Lung (tissue), 12 donors: ENCODE measurements around the gene THRB. TPM values are rescaled to one million over a fixed set of nuclear protein-coding genes. Genes with fewer than 3 reads are reported as not detected.

Source experiments
- ATAC-seq: fragments of 200-7000 bp; cut with Tn5 transposase; one replicate; pipeline ENCODE4 v1.9.1; 2020; ENCODE audit warnings: moderate number of reproducible peaks; ENCODE audit not compliant: insufficient read depth, low FRiP score
- DNase-seq, 3 donors: peaks; one replicate each; pipeline ENCODE4 v3.0.0-alpha.2; 2013 to 2017
- H3K27ac ChIP-seq, 2 donors: one replicate each; pipeline ENCODE4 v1.5.1; 2013; ENCODE audit warnings: mild to moderate bottlenecking in 2 of 2, moderate library complexity in 2 of 2, control low read depth in 1 of 2, inconsistent platforms in 1 of 2, low read depth in 1 of 2, low read length in 1 of 2
- H3K27me3 ChIP-seq, 3 donors: one replicate each; pipeline ENCODE4 v1.5.1; 2013; ENCODE audit warnings: low read length in 2 of 3; ENCODE audit not compliant: control insufficient read depth in 3 of 3, insufficient read depth in 3 of 3
- H3K36me3 ChIP-seq, 4 donors: one replicate each; pipeline ENCODE4 v1.5.1; 2013; ENCODE audit warnings: low read length in 4 of 4, mild to moderate bottlenecking in 1 of 4, moderate library complexity in 1 of 4; ENCODE audit not compliant: control insufficient read depth in 4 of 4, insufficient read depth in 4 of 4
- H3K4me1 ChIP-seq, 5 donors: one replicate each; pipeline ENCODE4 v1.5.1; 2013; ENCODE audit warnings: low read length in 5 of 5, mild to moderate bottlenecking in 2 of 5, moderate library complexity in 1 of 5; ENCODE audit not compliant: control insufficient read depth in 5 of 5, insufficient read depth in 5 of 5
- H3K4me3 ChIP-seq: one replicate; pipeline ENCODE4 v1.5.1; 2013; ENCODE audit warnings: mild to moderate bottlenecking, control low read depth, moderate library complexity
- H3K9ac ChIP-seq, 2 donors: one replicate each; pipeline ENCODE4 v1.5.1; 2013; ENCODE audit warnings: low read length in 2 of 2, control low read depth in 1 of 2; ENCODE audit not compliant: insufficient read depth in 1 of 2
- H3K9me3 ChIP-seq, 4 donors: one replicate each; pipeline ENCODE4 v1.5.1; 2013; ENCODE audit warnings: low read length in 3 of 4, mild to moderate bottlenecking in 1 of 4, moderate library complexity in 1 of 4; ENCODE audit not compliant: control insufficient read depth in 4 of 4, insufficient read depth in 3 of 4
- WGBS, 2 donors: extraction: QIAGEN DNeasy Blood & Tissue Kit; methylation state at CpG; one replicate each; pipeline ENCODE4 v1.1.7; 2013; 5-methylcytosine and 5-hydroxymethylcytosine counted together
- polyA plus RNA-seq, 2 donors: library from polyadenylated mRNA; stranded (reverse); fragments of 200-250 nt; gene quantifications; one replicate each; pipeline ENCODE4 v1.2.1, GENCODE V29; 2013
- total RNA-seq, 2 donors: library from RNA; depleted of rRNA in 1 of 2; stranded (reverse); fragments of >200 nt in 1 of 2; gene quantifications; one replicate each; pipeline ENCODE4 v1.2.1, GENCODE V29; 2014 to 2021
- TF ChIP-seq, protein P1 (sequence below): IDR thresholded peaks from 2 replicates; pipeline ENCODE4 v1.5.1; 2012; ENCODE audit warnings: mild to moderate bottlenecking; ENCODE audit errors: control extremely low read depth, extremely low read depth
- donor health status: control.
- donor health status: control.
- donor health status: Bipolar disorder and iron deficiency.
- donor health status: healthy.
- donor health status: DM: yes; HTN: yes; CAD: no.

The THRB gene
- total and polyA plus RNA-seq, 4 donors = 2.1 to 23.5 (median 6.1) TPM

DNA sequence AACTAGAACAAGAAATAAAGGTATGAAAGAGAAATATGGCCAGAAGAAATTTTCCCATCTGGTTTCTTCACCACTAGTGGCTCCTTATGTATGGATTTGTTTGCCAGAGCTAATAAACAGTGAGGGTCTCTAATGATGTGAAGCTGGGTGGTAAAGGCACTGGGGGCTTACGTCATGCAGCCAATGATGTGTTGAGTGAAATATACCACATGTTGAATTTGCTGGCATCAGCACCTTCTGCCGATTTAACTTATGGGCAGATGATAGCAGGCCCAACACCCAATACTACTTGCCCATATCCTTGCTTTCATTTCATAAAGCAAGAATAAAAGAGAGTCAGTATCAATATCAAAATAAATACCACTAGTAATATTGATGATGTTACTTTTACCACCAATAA, 133.0 kb downstream of the THRB start:
- 84 to 94% methylated on average over 2 of the region's 2 CpGs for WGBS, 2 donors
- H3K9ac ChIP-seq = no peak overlapping the region
- TF ChIP-seq, protein P1, sequence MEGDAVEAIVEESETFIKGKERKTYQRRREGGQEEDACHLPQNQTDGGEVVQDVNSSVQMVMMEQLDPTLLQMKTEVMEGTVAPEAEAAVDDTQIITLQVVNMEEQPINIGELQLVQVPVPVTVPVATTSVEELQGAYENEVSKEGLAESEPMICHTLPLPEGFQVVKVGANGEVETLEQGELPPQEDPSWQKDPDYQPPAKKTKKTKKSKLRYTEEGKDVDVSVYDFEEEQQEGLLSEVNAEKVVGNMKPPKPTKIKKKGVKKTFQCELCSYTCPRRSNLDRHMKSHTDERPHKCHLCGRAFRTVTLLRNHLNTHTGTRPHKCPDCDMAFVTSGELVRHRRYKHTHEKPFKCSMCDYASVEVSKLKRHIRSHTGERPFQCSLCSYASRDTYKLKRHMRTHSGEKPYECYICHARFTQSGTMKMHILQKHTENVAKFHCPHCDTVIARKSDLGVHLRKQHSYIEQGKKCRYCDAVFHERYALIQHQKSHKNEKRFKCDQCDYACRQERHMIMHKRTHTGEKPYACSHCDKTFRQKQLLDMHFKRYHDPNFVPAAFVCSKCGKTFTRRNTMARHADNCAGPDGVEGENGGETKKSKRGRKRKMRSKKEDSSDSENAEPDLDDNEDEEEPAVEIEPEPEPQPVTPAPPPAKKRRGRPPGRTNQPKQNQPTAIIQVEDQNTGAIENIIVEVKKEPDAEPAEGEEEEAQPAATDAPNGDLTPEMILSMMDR = no peak
- no peaks in the 10 kb centered on the region for H3K9me3 ChIP-seq
- no peak overlapping the region for H3K27ac ChIP-seq
- ATAC-seq (no peak), DNase-seq (peak; percentile 69 to 88 (median 87))
- H3K36me3 ChIP-seq = no peaks in the 10 kb centered on the region
- no peaks in the 10 kb centered on the region for H3K27me3 ChIP-seq
- peaks cover 0 to 58% (median 9%) of the 10 kb centered on the region in 5 donors for H3K4me1 ChIP-seq
- no peak overlapping the region for H3K4me3 ChIP-seq

DNA sequence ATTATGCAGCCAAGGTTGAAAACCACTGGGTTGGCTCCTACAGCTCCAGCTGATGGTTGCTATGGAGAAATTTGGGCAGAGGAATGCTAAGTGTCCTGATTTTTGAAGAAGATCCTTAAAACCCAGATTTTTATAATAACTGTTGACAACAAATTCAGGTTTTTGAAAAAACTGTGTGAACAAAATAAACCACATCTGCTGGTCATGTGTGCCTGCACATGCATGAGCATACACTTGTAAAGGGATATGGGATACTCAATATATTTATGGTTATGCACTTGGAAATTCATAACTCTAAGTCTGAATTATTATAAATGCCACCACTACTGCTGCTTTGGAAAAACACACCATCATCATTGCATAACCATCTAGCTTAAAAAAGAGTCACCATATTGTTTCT, 133.7 kb downstream of the THRB start:
- DNase-seq (no peak), ATAC-seq (no peak)
- no peak overlapping the region for H3K4me3 ChIP-seq
- peaks cover 0 to 54% (median 9%) of the 10 kb centered on the region in 5 donors for H3K4me1 ChIP-seq
- H3K27me3 ChIP-seq = no peaks in the 10 kb centered on the region
- TF ChIP-seq, protein P1 = no peak
- H3K9ac ChIP-seq = no peak overlapping the region
- H3K27ac ChIP-seq = no peak overlapping the region
- H3K36me3 ChIP-seq = no peaks in the 10 kb centered on the region
- H3K9me3 ChIP-seq = no peaks in the 10 kb centered on the region

DNA sequence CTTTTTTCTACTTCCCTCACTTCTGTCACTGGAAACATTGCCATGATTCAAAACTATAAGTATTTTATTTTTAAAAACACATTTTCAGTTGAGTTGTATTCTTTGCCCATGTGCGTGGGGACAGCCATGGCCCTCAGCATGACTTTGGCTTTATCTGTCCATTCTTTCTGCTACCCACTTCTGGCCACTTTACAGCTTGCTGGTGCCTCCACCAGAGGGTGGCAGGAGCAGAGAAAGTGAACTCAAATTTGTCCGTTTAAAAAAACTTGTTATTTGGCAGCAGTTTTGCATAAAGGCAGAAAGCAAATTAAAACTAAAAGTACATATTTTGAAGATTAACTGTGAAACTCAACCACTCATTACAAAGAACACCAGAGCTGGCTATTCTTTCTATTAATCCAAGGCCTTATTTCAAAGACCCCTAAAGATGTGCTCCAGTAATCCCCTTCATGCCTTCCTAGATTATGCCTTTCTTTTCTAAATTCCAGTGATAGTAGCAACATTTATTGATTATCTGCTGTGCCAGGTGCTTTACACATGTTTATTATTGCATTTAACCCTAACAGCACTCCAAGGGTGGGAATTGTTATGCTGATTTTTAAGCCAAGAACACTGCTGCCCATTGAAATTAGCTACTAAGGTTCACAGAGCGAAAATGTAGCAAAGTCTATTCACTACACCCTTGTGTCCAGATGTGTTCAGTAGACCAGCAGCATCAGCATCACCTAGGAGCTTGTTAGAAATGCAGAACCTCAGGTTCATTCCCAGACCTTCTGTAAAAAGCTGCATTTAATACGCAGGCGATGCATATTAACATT, 134.8 kb downstream of the THRB start:
- Histone ChIP-seq H3K4me3 (no peak overlapping the region), H3K9me3 (no peaks in the 10 kb centered on the region), H3K27ac (no peak overlapping the region), H3K27me3 (no peaks in the 10 kb centered on the region), H3K4me1 (peaks cover 0 to 43% (median 7%) of the 10 kb centered on the region in 5 donors), H3K9ac (no peak overlapping the region), H3K36me3 (no peaks in the 10 kb centered on the region)
- DNase-seq = no peak
- ATAC-seq = no peak
- 74 to 80% methylated on average over 5 of the region's 5 CpGs for WGBS, 2 donors
- TF ChIP-seq, protein P1 = no peak
